GM21737 (cell line): ENCODE data around the gene TP63.

Experiments
- ATAC-seq: cut with Tn5 transposase; IDR thresholded peaks from one replicate; pipeline ENCODE4 v1.9.1; 2021; ENCODE audit warnings: mild to moderate bottlenecking, moderate library complexity; ENCODE audit not compliant: unreplicated experiment

The TP63 gene

DNA sequence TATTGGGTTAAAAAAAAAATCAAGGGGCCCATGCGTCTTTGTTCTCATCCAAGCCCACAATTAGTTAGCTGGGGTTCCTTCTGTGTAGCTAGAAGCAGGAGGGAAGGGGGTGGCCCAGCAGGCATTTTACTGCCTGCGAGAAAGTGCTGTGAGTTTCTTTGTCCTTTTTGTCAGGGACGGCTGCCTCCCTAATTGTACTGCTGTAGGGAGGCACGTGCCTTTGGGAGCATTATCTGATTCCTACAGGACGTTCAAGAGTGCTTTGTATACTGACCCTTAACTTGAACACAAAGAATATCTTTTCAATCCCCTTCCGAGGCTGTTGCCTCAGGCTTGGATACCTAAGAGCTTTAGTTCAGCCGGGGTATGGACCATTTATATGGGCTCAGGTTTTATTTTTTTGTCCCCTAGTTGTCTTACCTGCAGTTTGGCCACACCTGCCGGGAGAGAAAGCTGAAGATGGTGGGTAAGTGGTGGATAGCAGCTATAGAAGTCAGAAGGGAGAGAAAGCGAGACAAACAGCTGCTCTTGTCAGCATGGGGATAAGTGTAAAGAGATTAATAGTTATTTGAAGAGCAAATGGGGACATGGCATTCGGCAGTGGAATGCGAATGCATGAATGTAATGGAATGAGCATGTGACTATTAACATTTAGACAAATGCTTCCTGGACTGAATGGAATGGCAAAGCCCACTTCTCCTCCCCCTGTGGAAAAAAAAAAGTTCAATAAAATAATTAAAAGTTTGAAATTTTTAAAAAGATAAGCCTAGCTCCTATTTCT, 175.2 kb downstream of the TP63 start:
- no peak for ATAC-seq

DNA sequence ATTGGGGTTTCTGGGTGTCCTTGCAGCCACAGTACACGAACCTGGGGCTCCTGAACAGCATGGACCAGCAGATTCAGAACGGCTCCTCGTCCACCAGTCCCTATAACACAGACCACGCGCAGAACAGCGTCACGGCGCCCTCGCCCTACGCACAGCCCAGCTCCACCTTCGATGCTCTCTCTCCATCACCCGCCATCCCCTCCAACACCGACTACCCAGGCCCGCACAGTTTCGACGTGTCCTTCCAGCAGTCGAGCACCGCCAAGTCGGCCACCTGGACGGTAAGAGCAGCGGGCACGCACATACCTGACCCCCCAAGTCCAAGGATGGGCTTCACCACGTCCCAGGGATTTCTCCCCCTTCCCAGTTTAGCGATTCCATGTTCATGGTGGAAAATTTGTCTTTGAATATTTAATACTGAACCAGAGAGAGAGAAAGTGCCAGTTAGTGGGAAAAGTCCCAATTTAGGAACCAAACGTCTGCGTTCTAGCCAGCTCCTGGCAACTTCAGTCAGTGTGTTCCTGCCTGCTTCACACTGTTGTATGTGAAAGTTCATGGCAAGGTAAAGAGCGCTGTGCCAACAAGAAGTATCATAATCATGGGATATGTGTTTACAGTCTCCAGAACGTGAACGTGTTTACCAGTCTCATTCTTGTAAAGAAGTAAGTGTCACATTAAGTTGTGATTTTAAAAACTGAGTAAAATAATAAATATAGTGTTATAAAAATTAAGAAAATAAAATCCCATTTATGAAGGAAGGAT, 177.2 kb downstream of the TP63 start:
- ATAC-seq, result no peak

DNA sequence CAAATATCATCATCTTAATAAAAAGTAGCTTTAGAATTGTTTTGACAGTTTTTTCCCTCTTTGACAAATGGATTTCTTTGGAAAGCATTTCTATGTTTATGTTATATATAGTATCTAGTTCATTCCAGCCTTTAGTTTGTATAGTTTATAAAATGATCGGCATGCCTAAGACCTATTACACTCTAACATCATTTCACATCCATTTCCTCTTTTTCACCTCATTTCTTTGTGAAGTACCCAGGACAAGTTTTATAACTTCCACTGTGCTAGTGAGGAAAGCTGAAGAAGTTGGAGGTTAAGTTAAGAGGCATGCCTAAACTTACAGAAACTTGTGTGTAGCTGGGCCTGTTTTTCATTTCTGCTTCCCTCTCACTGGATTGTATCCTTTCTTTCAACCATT, 178.4 kb downstream of the TP63 start:
- ATAC-seq, result no peak

DNA sequence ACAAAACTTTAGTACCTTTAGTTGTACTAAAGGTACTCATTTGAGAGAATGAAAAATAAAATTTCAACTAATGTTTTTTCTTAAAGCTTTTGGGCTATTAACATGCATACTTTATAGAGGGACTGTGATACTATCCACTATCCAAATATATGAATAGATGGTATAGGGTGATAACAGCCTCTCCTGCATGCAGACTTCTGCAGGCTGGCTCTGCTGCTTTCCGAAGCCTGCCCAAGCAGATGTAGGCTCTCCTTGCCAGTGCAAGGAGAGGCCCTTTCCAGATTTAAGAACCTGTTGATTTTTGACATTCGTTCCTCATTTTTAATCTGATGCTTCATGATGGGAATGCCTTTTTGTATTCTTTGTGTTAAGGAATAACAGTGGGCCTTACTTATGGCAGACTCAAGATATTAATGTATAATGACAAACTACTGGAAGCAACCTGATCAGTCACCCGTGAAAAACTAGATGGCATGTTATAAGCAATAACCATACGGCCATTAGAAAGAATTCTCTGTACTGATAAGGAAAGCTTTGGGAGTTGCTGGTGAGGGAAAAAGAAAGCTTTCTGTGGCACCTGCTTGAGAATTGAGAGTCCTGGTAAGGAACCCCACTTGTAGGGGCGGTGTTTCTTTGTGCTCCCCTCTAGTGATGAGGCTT, 181.7 kb downstream of the TP63 start:
- ATAC-seq, result no peak

DNA sequence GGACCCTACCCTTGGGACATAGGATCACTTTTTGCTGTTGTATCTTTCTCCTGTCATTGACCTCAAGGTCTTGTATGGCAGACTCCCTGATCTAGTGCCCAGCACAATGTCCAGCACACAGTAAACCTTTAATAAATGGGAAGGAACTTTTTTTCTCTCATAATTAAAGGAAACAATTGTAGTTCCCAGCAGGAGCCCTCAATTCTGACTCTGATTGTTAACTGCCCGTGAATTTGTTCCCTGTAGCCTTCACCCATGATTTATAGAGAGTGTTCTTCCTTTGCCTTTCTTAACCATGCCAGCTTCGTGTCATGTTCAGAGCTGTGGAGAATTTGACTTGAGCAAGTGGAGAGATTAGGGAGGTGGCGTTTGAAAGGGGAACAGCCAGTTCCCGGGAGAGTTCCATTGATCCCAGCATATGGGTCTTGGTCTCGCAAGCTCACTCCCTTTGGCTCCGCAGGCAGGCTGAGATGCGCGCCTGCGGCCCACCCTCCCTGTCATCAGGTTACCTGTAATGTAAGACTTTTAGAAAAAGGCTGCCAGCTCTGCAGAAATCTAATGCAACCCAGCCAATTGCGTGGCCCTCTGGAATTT, 182.6 kb downstream of the TP63 start:
- ATAC-seq, result no peak

DNA sequence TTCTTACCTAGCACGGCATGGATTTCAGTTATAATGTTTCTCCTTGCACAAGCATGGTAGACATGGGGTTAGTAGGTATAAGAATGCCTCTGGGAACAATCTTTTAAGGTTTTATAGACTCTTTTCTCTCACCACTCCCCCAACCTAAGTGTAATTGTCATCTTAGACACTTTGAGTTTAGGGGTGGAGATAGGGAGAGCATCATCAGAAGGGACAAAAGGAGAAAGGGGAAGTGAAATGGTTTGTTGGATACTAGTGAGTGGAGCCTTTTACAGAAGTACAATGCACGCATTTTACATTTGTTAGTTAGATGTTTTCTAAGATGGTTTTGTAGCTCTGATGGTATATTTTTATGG, 189.2 kb downstream of the TP63 start:
- no peak for ATAC-seq

DNA sequence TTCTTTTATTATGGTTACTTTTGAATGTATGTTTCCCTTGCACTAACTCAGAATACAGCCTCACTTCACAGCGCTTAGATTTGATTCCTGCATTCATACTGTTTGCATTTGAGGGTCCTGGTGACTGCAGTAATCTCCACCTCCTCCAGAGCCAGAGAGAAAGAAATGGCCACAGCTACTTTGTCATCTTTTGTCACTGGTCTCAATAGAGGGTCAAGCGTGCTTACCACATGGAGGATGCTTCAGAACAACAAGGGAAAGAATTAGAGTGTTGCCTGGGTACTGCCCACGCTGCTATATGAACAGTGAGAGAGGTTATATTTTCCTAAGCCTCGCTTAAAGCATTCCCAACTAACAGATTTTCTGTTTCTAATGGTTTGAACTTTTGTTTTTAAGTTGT, 190.1 kb downstream of the TP63 start:
- no peak for ATAC-seq

DNA sequence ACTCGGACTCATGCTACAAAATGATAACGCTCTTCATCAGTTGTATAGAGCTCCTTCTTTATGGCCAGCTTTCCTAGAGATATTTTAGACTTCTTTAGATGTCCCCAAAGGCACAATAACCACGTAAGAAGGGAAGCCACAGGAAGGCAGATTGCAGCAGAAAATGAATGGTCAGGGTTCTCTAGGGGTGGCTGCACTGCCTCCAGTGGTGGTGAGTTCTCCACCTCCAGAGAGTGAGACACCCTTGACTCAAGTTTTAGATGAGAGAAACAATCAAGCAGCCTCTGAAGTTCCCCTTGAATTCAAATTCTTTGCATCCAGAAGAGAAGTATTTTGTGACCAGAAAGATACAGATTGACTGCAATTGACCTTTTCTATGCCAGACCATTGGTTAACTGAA, 191.5 kb downstream of the TP63 start:
- no peak for ATAC-seq

DNA sequence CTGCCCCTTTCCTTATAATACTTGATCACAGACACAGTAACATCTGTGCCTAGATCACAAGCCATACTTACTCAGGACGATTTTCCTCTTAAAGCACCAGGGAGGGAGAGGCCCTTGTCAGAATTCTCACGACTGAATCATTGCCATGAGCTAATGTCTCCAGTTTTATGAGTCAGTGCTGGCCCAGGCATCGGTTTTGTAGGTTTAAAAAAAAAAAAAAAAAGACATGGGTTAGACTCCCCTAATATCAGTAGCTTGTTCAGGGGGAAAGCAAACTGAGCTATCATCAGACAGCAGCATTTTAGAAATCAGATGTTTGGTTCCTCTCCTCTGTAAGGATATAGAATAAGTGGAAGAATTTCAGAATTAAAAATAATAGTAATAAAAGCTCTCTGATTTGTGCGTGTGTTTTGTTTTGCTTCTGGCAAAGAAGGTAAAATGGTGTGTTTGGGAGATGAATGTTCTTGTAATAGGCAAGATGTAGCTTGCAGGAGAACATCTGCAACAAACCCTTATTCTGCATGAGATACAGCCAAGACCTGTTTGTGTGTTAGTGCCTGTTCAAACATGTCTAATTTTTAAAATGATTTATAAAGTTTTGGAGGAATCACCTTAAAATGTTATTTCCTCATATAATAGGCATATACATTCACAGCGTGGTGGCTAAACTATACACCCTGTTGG, 193.6 kb downstream of the TP63 start:
- ATAC-seq, result no peak

DNA sequence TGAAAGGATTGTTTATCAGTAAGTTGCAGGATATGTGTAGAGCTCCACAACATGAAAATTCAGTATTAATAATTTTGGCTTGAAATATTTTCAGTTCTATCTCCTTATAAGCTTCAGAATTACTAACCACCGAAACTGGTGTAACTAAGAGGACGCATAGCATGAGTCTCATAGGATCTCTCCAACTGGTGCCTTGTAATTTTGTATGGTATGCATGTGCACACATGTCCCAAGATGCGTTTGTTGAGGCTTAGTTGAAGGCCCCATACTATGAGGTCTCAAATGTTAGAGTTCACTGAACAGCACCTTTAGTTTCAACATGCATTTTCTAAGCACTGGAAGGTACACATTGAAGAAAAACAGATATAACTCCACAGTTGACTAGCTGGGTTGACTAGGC, 195.4 kb downstream of the TP63 start:
- ATAC-seq, result no peak

DNA sequence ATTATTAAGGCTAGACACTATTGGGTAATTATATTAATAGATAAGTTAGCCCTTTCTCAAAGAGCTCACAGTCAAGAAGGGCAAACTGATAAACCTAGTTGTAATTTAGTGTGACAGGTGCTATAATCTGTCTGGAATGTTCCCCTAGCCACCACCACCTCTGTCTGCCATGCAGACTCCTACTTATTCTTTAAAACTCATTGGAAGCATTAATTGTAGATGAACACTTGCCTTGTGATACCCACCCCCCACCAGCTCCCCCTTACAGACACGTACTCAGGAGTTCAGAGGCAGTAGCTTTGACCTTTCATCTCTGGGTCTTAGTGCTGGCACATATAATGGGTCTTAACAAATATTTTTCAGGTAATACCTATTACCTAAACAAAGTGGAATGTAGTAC, 195.9 kb downstream of the TP63 start:
- no peak for ATAC-seq

DNA sequence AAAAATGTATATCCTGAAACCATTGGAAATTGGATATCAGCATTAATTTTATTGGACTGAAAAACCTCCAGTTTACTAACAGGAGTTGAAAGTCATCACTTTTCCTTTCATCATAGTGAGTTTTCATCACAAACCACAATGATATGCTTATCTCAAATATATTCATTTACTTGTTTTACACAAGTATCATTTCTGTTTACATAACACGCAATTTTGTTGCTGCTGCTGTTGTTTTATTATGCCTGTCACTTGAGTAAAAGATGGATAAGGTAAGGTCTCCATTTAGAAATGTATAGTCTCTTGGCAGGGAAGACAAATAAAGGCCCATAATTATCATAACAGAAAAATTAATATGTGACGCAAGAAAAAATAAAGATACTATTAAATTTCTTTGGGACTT, 199.2 kb downstream of the TP63 start:
- no peak for ATAC-seq

DNA sequence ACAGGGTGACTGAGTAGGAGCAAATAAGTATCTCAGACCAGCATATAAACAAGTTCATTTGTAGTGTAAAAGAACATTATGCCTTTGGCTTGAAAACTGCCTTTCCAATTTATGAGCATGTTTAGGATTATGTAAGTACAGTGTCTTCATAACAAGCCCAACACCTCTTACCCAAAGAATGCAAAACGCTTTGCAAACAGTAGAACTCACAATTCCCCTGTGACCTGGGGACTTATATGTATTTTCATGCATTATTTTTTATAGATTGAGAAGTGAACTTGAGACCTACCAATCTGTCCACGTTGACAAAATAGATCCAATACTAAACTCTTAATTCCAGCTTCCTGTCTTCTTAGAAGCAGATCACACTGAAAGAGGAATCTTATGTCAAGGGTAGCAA, 202.1 kb downstream of the TP63 start:
- ATAC-seq, result no peak

DNA sequence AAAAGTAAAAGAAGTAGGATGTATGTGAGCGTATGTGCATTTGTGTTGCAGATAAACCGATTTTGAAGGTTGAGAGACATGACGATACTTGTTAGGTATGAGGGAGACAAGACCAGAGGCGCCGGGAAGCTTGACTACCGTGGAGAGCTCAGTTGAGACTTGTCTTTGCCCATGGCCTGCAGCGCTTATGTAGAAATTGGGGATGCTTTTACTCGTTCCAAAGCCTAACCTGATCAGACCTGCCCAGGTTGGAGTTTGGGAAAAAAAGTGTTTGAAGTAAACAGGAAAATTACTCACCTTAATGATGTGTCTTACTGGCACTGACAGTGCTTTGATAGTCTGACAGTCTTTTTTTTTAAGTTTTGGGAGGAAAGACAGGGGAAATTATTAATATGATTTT, 202.8 kb downstream of the TP63 start:
- ATAC-seq, result no peak

DNA sequence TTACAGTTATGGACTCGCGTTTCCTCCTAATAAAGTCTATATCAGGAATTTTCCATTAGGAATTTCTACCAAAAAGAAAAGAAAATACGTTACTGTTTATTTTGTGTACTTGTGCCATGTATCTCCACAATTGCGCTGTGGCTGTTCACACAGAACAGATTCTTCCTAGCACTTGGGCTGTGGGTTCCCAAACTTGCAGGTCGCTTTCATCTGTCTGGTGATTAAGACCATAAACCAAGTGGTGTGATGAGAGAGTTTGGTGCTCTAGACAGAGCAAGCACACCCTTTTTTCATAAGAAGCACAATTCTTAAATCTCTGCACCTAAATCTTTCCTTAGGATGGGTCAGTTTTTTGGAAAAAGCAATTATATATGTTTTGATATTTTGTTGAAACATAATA, 203.3 kb downstream of the TP63 start:
- ATAC-seq, result no peak

DNA sequence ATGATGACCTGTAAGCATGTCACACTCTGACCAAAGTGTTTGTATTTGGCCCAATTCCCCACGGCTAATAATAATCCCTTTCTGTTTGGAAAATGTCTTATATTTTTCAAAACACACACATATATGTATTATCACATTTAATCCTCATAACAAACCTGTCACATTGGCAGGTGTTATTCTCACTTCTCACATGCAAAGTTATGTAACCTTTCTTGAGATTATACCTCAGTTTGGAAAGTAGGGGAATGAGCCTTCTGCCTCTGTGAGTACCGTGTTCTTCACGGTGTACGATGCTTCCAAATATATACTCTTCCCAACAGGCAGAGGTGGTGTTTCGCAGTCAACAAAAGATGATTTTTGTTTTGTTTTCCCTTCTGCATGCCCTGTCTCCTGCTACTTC, 205.6 kb downstream of the TP63 start:
- no peak for ATAC-seq

DNA sequence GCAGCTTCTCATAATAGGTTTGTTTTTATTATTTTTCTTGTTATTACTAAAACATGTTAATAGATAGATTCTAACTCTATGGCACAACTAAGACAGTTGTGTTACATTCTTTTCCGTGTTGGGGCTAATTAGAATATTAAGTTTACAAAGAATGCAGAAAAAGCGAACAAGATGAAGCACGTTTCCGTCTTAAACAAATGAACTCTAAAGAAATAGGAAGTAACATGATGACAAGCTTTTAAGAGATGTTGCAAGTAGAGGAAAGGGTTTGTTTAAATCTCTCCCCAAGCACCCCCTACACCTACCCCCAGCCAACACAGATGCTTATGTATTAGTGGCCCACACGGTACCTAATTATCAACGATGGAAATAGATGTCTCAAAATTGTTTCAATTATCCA, 207.1 kb downstream of the TP63 start:
- ATAC-seq, result no peak

DNA sequence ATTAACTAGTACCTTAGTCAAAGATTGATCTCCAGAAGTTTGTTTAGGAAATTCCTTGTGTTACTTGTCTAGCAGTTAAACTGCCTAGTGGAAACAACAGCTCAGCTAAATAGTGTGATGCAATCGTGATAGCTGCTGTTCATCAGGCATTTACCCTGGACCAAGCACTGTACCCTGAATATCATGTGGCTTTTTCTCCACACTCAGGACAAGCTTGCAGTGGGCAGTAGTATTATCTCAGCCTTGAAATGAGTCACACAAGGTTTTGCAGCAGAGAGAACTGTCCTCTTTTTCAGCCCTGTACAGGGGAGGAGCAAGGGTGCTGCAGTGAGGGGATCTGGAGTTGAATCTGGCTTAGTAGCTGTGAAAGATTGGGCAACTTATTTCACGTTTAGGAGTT, 208.4 kb downstream of the TP63 start:
- ATAC-seq, result no peak

DNA sequence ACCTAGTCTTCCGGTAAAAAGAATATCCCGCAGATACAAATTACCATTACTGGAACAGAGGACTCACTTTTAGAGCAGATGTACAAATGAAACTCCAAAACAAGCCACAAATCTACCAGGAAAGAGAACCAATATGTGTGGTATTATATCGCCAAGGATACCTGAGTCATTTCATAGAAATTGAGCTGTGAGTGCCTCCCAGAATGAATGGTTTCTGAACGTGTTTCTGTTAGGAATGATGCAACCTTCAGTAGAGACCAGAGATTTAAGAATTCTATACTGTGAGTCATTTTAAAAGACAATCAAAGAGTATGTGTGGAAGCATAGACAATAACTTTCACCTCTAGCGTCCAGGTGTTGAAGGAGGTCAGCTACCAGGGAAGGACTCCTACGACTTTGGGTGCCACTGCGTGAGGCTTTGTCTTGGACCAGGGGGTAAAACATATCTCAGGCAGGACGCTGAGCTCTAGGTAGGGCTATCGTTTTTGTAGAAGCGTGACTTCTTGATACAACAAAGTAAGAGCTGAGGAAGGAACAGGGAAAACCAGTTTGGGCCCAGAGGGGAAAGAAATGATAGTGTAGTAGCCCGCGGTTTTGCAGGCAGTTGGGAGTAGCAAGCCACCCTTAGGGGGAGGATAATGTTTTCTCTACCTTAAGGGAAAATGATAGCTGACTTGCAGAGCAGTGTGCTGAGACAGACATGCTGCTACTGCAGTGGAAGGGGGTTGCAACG, 210.4 kb downstream of the TP63 start:
- no peak for ATAC-seq
